Testis (tissue), 2 donors: ENCODE results near the gene SLC26A9.

Experiments used
- POLR2A ChIP-seq: fragments of 450-650 bp; IDR thresholded peaks from one replicate; pipeline ENCODE4 v1.6.1; 2017; ENCODE audit warnings: antibody characterized with exemption, mild to moderate bottlenecking, moderate library complexity
- TF ChIP-seq, protein P1 (sequence below), 3 experiments: fragments of 450-650 bp in 2 of 3; fragments of 200-600 bp in 1 of 3; sonication (generic) in 1 of 3; IDR thresholded peaks; one replicate each; pipeline ENCODE4 v1.5.1; 2016 to 2019; ENCODE audit warnings: antibody characterized with exemption in 3 of 3, mild to moderate bottlenecking in 2 of 3, moderate library complexity in 1 of 3

DNA sequence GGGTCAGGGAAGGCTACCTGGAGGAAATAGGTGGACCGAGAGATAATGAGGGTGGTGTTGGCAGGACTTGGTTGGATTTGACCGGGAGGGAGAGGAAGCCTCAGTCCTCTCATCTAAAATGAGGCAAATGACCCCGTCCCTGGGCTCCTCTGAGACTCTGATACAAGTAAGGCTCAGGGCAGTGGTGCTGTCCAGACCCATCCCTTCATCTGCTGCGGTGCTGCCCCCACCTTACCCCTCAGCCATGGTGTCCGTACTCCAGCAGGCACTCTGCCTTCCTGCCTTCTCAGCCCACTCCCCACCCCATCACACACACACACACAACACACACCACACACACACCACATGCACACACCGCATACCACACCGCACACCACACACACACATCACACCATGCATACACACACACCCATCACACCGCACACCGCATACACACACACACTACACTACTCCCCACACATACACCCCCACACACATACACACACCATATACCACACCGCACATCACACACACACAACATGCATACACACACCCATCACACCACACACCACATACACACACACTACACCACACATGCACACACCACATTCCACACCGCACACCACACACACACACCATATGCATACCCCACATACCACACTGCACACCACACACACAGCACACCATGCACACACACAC, 29.4 kb upstream of the SLC26A9 start:
- TF ChIP-seq, protein P1, sequence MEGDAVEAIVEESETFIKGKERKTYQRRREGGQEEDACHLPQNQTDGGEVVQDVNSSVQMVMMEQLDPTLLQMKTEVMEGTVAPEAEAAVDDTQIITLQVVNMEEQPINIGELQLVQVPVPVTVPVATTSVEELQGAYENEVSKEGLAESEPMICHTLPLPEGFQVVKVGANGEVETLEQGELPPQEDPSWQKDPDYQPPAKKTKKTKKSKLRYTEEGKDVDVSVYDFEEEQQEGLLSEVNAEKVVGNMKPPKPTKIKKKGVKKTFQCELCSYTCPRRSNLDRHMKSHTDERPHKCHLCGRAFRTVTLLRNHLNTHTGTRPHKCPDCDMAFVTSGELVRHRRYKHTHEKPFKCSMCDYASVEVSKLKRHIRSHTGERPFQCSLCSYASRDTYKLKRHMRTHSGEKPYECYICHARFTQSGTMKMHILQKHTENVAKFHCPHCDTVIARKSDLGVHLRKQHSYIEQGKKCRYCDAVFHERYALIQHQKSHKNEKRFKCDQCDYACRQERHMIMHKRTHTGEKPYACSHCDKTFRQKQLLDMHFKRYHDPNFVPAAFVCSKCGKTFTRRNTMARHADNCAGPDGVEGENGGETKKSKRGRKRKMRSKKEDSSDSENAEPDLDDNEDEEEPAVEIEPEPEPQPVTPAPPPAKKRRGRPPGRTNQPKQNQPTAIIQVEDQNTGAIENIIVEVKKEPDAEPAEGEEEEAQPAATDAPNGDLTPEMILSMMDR (IDR thresholded peaks at IDR 0.05), result no peak
- no peak for TF ChIP-seq POLR2A
